Measurements from ENCODE around the gene FIBCD1. TPM values are rescaled to one million over a fixed set of nuclear protein-coding genes. Genes with fewer than 3 reads are reported as not detected.

Gene FIBCD1
- total RNA-seq, 1 experiment from 2014 or later: 7.1 TPM

DNA sequence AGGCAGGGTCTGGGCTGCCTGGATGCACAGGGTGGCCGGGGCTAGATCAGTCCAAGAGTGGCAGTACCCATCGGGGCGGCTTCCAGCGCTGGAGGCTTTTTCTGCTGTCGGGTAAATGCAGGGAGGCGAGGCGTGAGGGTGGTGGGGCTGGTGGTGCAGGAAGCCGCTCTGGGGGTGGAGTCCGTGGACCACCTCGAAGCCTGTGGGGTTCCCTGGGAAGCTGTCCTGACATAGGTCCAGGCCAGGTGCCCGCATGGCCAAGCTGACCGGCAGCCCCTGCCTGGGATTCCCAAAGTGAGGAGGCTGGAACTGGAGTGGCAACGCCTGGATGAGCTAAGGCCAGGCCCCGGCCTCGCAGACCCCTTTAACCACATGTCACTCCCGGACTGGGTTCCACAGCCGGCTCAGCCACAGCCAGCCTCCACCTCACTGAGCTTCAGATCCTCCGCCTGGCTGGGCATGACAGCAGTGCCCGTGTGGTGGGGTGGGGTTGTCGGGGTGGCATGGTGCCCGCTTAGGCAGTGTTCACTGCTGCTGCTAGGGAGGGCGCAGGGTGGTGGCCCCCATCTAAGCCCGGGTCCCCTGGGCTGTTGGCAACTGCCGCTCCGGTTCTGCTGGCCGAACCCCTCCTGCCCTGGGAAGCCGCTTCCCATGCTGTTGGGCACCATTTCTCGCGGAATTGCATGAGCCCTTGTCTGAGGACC lies 41.0 kb downstream of the FIBCD1 start:
- Histone ChIP-seq H3K27ac (ENCODE audit: insufficient read length, low read depth, low read length) (no peak overlapping the region), H2BK120ac (ENCODE audit: low read depth, low read length, poor library complexity, severe bottlenecking) (no peak overlapping the region)
- no peak overlapping the region for H3K4me3 Mint-ChIP-seq

More for the DNA sequence above, 41.0 kb downstream of the FIBCD1 start:
- Histone ChIP-seq H3K27me3 (ENCODE audit: insufficient read depth, low read length) (no peaks in the 10 kb centered on the region), H3K4me2 (ENCODE audit: insufficient read depth, insufficient read length, low read length) (no peak overlapping the region), H3K79me2 (ENCODE audit: insufficient read depth, low read length) (no peaks in the 10 kb centered on the region), H4K8ac (replicated peaks; ENCODE audit: insufficient read length, low read depth, low read length) (no peak overlapping the region), H2BK5ac (ENCODE audit: insufficient read length, low read length) (no peak overlapping the region), H3K4ac (ENCODE audit: low read depth, low read length) (no peak overlapping the region), H4K91ac (ENCODE audit: insufficient read length, low read depth, low read length) (no peak overlapping the region), H4K20me1 (ENCODE audit: control insufficient read depth, insufficient read depth, insufficient read length) (no peaks in the 10 kb centered on the region), H3K23ac (ENCODE audit: insufficient read length, low read depth, low read length) (no peak overlapping the region), H3K56ac (ENCODE audit: insufficient read length, low read depth, low read length) (no peak overlapping the region), H3K79me1 (ENCODE audit: insufficient read depth, low read depth, low read length, poor library complexity, severe bottlenecking) (no peaks in the 10 kb centered on the region), H3T11ph (ENCODE audit: low read length) (no peak overlapping the region), H2BK12ac (ENCODE audit: insufficient read length, low read depth, low read length) (no peak overlapping the region), H2BK20ac (ENCODE audit: low read depth, low read length, poor library complexity, severe bottlenecking) (no peak overlapping the region), H3K4me1 (ENCODE audit: insufficient read depth, low read length) (no peaks in the 10 kb centered on the region), H3K23me2 (ENCODE audit: insufficient read length, low read depth, low read length, poor library complexity, severe bottlenecking) (no peaks in the 10 kb centered on the region), H2AFZ (ENCODE audit: low read length) (no peak overlapping the region), H3K18ac (ENCODE audit: insufficient read length, low read depth, low read length) (no peak overlapping the region), H2AK5ac (ENCODE audit: insufficient read length, low read length) (no peak overlapping the region), H3K14ac (ENCODE audit: insufficient read depth, low read length) (no peak overlapping the region; the same call in 1 of the 2 replicates), H4K5ac (ENCODE audit: insufficient read length, low read depth, low read length) (no peak overlapping the region), H2BK15ac (ENCODE audit: low read depth, low read length) (no peak overlapping the region), H3K9ac (ENCODE audit: extremely low read depth, insufficient read length, low read length) (no peak overlapping the region), H3K9me3 (ENCODE audit: control insufficient read depth, low read depth, low read length) (no peaks in the 10 kb centered on the region)
- Mint-ChIP-seq H3K27me3 (ENCODE audit: low read depth) (peaks cover 3% of the 10 kb centered on the region; the same call in 1 of the 2 replicates), H3K36me3 (ENCODE audit: insufficient read depth in 1 of 3, low read depth in 3 of 3) (peaks cover 0 to 5% (median 0%) of the 10 kb centered on the region in 3 experiments; a peak in 3 of 7 replicates), H3K27ac (no peak overlapping the region), H3K9me3 (no peaks in the 10 kb centered on the region; a peak in 1 of 5 replicates), H3K4me1 (peaks cover 2 to 9% of the 10 kb centered on the region in 2 experiments; a peak in 1 of 4 replicates)
- WGBS (ENCODE audit: extremely low coverage, insufficient read length, low lambda C conversion rate): no CpG with 5 or more reads among the region's 29 CpGs
- no peak for DNase-seq
- no peak for TF ChIP-seq CTCF (conservative IDR thresholded peaks at IDR 0.05)

All from H9 (cell line).